Central memory CD4-positive, alpha-beta T cell (primary cell): Measurements from ENCODE around the gene SRGAP2.
"Not testable (repeated sequence)": the region's sequence is repeated elsewhere in the genome, so short reads cannot be mapped to it uniquely, and the experiment has no call there.

Source experiments
- DNase-seq: peaks from one replicate; pipeline ENCODE4 v3.0.0; 2022

Gene SRGAP2

DNA sequence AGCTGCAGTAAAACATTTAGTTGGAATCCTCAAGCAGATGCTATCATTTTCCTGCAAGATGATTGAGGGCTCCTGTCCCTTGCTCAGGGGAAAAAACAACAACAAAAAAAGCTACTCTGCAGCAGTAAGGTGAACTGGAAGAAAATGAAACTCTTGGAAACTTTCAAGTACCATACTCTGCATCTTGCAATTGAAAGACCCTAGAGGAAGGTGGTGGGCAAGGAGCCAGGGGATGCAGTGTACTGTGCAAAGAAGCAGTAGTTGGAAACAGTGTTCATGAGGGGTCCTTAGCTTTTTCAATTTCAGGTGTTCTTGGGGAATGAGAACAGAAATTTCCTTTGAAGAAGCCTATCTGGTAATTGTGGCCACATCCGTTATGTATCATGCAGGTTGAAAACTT is 7.5 kb downstream of the SRGAP2 start:
- DNase-seq: not testable (repeated sequence)

DNA sequence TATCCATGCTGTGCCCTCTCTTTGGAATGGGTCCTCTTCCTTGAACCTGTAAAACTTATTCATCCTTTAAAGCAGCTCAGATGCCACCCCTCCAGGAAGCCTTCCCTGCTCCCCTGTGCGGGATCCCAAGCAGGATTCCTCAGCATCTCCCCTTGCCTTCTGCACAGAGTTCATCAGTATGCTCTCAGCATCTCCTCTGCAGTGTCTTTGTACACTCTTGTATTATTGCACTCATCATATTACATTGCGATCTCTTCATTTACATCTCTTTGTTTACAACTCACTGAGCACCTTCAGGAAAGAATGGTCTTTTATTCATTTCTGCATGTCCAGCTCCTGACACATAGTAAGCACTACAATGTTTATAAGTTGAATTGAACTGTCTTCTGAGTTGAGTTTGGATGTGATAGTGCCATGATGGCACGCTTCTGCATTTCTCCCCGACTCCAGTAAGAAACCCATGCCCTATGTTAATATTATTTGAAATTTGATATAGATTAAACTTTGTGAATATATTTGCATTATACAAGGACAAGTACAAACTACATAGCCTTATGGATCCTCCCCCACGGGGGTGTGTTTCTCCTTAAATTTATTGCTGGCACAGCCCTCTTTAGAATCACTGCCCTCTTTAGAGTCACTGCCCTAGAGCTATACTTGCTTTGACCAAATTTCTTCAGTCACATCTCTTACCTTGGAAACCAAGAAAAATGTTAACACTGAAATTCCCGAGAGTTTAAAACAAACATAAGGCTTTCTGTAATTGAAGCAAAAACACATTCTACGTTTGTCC is 12.5 kb downstream of the SRGAP2 start:
- not testable (repeated sequence) for DNase-seq

- not testable (repeated sequence) for DNase-seq
Observed at GRCh38 chr1:206218285-206218684, 14.9 kb downstream of the SRGAP2 start.

- not testable (repeated sequence) for DNase-seq
Observed at GRCh38 chr1:206218765-206219164, 15.4 kb downstream of the SRGAP2 start.

- not testable (repeated sequence) for DNase-seq
Observed at GRCh38 chr1:206219514-206220331, 16.4 kb downstream of the SRGAP2 start.

DNA sequence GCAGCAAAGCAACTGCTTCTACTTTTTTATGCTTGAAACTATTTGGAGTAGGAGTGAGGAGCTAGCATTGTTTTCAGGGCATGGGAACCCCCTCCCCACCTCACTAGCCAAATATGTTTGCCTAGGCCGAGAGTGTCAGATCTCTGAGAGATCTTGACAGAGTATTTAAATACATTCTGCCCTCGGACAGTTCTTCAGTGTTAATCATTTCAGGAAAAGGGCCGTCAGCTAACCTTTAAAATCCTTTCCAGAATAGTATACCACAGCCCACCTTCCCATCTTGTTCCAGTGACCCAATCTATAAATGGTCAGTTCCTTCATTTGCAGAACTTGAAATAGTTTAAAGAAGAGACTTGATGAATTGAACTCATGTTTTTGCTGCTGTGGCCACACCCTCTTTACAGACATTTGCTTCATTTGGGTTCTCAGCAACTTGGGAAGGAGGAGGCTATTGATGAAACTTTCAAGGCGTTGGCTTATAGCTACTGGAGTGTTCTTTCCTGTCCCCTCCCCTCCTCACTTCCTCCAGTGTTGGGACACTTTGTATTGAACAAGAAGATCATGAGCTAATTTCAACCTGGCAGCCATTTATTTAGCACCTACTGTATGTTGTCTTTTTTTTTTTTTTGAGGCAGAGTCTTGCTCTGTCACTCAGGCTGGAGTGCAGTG is 17.1 kb downstream of the SRGAP2 start:
- DNase-seq: not testable (repeated sequence)

- DNase-seq: not testable (repeated sequence)
Observed at GRCh38 chr1:206221585-206221984, 18.2 kb downstream of the SRGAP2 start.

- DNase-seq: not testable (repeated sequence)
Observed at GRCh38 chr1:206224190-206224776, 20.9 kb downstream of the SRGAP2 start.

- DNase-seq: not testable (repeated sequence)
Observed at GRCh38 chr1:206225386-206225785, 22.0 kb downstream of the SRGAP2 start.

GRCh38 chr1:206226886-206227285 is 23.5 kb downstream of the SRGAP2 start:
- not testable (repeated sequence) for DNase-seq

- not testable (repeated sequence) for DNase-seq
Observed at GRCh38 chr1:206229286-206229685, 25.9 kb downstream of the SRGAP2 start.

DNA sequence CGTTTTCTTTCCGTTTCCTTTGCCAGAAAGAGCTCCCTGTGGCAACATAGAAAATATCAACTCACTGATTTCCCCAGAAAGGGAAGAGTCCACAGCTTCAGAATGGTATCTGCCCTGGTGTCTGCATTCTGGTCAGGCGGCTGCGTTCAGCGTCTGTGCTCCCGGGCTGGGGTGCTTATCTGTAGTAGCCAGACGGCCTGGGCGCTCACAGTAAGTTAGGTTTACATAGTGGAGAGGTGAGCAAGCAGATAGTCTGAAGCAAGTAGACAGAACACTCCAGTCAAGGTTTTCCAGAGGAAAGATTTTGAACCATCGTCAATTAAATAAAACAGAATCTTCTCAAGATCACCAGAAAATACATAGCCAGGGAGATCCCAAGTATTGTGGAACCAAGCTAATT is 28.6 kb downstream of the SRGAP2 start:
- not testable (repeated sequence) for DNase-seq

DNA sequence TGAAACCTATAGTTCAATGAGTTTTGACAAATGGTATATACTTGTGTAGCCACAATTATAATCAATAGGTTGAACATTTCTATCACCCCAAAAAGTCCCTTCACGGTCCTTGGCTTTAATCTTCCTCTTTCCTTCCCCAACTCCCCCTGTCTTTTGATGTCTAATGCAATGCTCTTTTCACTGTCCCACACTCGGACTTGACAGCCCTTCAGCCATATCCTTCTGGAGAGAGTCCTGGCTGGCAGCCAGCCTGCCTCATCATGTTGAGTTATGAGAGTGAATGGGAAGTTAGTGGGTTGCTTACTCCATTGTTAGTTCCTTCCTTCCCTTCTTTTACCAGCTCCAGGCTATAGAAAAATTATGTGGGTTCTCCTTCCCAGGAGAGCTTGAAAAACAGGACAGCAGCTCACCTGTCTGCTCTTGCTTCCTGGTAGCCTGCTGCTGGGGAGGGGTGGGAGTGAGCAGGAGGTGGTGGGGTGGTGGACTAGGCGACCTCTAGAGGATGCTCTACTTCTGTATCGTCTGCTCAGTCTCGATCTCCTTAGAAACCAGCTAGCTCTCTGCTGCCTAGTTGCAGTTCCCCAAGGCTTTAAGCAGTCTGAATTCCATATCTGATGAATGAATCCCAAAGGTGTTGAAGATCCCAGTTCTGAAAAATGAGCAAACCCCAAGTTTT is 29.8 kb downstream of the SRGAP2 start:
- DNase-seq: not testable (repeated sequence)

DNA sequence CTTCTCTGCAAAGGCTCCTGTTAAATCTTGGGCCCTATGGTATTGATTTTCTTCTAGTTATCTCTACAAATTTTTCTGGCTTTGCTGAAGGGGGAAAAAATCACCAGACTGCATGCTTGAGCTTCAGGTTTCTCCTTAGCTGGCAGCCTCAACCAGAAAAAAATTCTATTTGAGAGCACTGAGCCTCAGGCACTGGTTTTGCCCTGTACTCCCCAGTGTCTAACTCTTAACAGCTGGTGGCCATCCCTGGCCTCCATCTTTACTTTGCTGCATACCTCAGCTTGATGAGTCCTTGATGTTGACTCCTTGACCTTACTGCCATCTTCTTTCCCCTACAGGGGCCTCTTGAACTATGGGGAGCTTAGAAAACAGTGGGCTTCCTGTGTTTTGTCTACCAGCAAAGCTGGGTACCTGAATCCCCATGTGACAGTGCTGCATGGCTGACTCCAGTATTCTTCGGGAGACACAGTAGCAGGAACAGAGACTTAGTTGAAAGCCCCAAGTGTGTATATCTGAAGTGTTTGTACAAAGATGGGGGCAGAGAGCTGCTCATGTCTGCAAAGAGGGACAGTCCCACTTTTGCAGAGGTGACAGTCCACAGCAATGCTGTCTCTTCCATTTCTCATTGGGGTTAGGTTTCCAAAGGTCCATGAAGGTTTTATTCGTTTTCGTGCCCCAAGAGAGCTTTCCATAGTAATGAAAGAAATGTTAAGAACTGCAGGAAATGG is 31.0 kb downstream of the SRGAP2 start:
- DNase-seq: not testable (repeated sequence)

DNA sequence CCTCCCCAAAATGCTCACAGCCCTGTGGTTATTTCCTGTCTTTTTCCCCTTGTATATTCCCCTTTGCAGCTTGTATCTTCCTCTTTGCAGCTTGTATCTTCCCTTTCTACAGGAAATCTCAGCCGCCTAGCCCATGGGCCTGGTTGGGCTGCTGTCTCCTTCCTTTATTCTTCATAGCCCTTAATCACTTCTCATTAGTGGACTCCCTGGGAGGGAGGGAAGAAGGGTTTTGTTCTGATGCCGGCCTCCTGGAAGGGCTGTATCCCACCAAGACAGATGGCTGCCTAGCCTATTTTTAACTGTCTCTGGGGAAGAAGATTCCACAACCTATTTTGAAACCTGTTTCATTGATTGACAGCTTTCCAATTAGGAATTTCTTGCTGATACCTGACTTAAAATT is 31.8 kb downstream of the SRGAP2 start:
- not testable (repeated sequence) for DNase-seq

DNA sequence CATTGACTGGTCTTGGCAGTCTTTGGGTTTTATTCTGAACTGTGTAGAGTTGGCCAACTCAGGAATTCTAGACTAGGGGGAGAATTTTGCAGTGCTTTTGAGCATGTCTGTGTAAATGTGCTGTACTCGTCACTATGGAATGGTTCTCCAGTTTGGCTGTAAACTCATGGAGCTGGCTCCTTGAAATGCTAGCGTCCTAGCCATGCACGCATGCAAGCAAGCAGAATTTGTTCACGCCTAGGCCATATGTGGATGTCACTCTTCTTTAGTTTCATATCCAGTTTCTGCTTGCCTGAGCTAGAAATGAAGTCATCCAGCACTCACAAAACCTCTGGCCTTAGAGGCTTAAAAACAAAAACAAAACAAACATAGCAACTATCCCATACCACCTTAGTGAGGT is 36.9 kb downstream of the SRGAP2 start:
- DNase-seq: not testable (repeated sequence)

DNA sequence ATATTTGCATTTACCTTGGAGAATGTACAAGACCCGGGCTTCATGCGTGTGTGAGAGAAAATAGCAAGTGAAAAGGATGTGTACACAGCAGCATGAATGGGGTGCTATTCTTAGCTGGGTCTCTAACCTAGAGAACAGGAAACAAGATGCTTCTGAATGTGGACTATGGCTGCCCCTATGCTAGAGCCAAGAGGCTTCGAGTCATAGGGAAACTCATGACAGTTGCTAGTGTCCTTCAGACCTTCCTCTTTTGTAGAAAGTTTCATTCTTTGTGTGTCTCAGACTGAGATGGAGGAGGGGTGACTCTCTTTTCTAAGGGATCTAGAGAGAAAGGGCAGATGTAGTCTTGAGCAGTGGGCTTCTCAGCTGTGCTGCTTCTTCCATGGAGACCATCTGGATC is 40.0 kb downstream of the SRGAP2 start:
- not testable (repeated sequence) for DNase-seq

DNA sequence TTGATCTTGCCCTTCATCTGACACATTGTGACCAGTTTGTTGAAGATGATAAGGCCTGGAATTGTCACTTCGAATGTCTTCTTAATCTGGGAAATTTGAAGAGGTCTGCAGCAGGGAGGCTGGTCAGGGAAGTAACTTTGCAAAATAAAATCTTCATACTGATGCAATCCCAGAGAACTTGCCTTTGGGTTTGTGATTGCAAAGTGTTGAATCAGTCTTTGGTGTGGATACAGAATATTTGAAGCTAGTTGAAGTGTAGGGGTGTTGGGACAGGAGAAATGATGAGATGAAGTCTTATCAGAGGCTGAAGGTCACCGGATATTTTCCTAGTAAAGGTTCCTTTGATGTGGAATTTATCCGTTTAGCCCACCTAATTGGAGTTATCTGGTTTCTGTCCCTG is 42.1 kb downstream of the SRGAP2 start:
- DNase-seq: not testable (repeated sequence)

GRCh38 chr1:206246129-206246886 is 43.0 kb downstream of the SRGAP2 start:
- DNase-seq: not testable (repeated sequence)

- DNase-seq: not testable (repeated sequence)
Observed at GRCh38 chr1:206250953-206251681, 47.8 kb downstream of the SRGAP2 start.
